GM12878 (cell line): Measurements from ENCODE around the gene FBXW7. TPM values are rescaled to one million over a fixed set of nuclear protein-coding genes. Genes with fewer than 3 reads are reported as not detected.
"Not testable (repeated sequence)": the region's sequence is repeated elsewhere in the genome, so short reads cannot be mapped to it uniquely, and the experiment has no call there.

ENCODE experiments used
- ATAC-seq: fragments of 200-7000 bp; cut with Tn5 transposase; 3 replicates; pipeline ENCODE4 v1.9.1; 2020; ENCODE audit warnings: mild to moderate bottlenecking, moderate library complexity
- BruUV-seq: library from RNA; stranded (reverse); fragments of 400-500 nt; replicated peaks from 2 replicates; lab custom pipeline; 2021; lab: Mats Ljungman, UMichigan
- CTCF ChIA-PET: fragments of 300-600 bp; sonication (Branson Sonifier 250); formaldehyde crosslinking; extraction: SDS; loops from one replicate; lab custom pipeline; 2021; ENCODE audit warnings: inconsistent platforms; lab: Yijun Ruan, JAX
- POLR2A ChIA-PET: fragments of 350-600 bp; formaldehyde crosslinking; extraction: SDS; loops from one replicate; lab custom pipeline; 2021; ENCODE audit warnings: inconsistent platforms; lab: Charles Lee
- RAD21 ChIA-PET: fragments of 300-600 bp; sonication (Branson Sonifier 250); formaldehyde crosslinking; loops from one replicate; lab custom pipeline; 2023; ENCODE audit warnings: antibody characterized with exemption; ENCODE audit not compliant: unreplicated experiment; lab: Charles Lee
- SMC1A ChIA-PET: fragments of 300-600 bp; sonication (Branson Sonifier 250); formaldehyde crosslinking; loops from one replicate; lab custom pipeline; 2023; ENCODE audit not compliant: unreplicated experiment, uncharacterized antibody; lab: Charles Lee
- DNase-seq: peaks from one replicate; pipeline ENCODE4 v3.0.0-alpha.2; 2011; ENCODE audit warnings: low read depth, low spot score
- FAIRE-seq: peaks from 3 replicates; lab custom pipeline; 2011; peaks lifted over from hg19 to GRCh38; lab: Jason Lieb, UNC
- H2AFZ ChIP-seq: 2 replicates; pipeline ENCODE4 v1.6.0; 2011; ENCODE audit warnings: low read depth, low read length, control low read depth; ENCODE audit not compliant: control insufficient read depth
- H3K27ac ChIP-seq: 2 replicates; pipeline ENCODE4 v1.5.1; 2011; ENCODE audit warnings: control low read depth; ENCODE audit not compliant: control insufficient read depth, insufficient read depth
- H3K27me3 ChIP-seq, 2 experiments: replicated peaks in 1 of 2; 2 replicates each; pipeline versions ENCODE4 v1.6.0 to v1.6.1; 2011; ENCODE audit warnings: low read length in 1 of 2; ENCODE audit not compliant: control insufficient read depth in 2 of 2, insufficient read depth in 2 of 2
- H3K36me3 ChIP-seq, 2 experiments: 2 replicates each; pipeline ENCODE4 v1.5.1; 2011; ENCODE audit warnings: low read length in 1 of 2; ENCODE audit not compliant: control insufficient read depth in 2 of 2, insufficient read depth in 2 of 2
- H3K4me1 ChIP-seq: 2 replicates; pipeline ENCODE4 v1.6.1; 2011; ENCODE audit warnings: mild to moderate bottlenecking, low read length, moderate library complexity, mixed read lengths; ENCODE audit not compliant: control insufficient read depth, insufficient read depth
- H3K4me2 ChIP-seq: 2 replicates; pipeline ENCODE4 v1.6.0; 2011; ENCODE audit warnings: control low read depth; ENCODE audit not compliant: control insufficient read depth, insufficient read depth
- H3K4me3 ChIP-seq: fragments of 200-600 bp; sonication (generic); 2 replicates; pipeline ENCODE4 v1.5.1; 2016
- H3K79me2 ChIP-seq: 2 replicates; pipeline ENCODE4 v1.6.0; 2011; ENCODE audit warnings: low read length; ENCODE audit not compliant: control insufficient read depth, insufficient read depth
- H3K9ac ChIP-seq: 2 replicates; pipeline ENCODE4 v1.8.0; 2011; ENCODE audit warnings: low read length, control low read depth, mixed read lengths; ENCODE audit not compliant: control insufficient read depth, insufficient read depth
- H3K9me3 ChIP-seq: replicated peaks from 3 replicates; pipeline ENCODE4 v1.5.1; 2011; ENCODE audit warnings: mild to moderate bottlenecking, low read length; ENCODE audit not compliant: control insufficient read depth, insufficient read depth
- H4K20me1 ChIP-seq: 2 replicates; pipeline ENCODE4 v1.6.0; 2011; ENCODE audit not compliant: control insufficient read depth, insufficient read depth
- CBFB ChIP-seq: IDR thresholded peaks from 2 replicates; pipeline ENCODE4 v1.6.1; 2016; ENCODE audit warnings: antibody characterized with exemption, low read depth
- EED ChIP-seq: sonication (generic); IDR thresholded peaks from 2 replicates; pipeline ENCODE4 v1.6.1; 2016; ENCODE audit warnings: antibody characterized with exemption, low read depth
- ELK1 ChIP-seq: IDR thresholded peaks from 2 replicates; pipeline ENCODE4 v1.6.1; 2012; ENCODE audit warnings: low read depth, low read length, improper control_type of control experiment
- ESRRA ChIP-seq: IDR thresholded peaks from 2 replicates; pipeline ENCODE4 v1.6.1; 2012; ENCODE audit warnings: mild to moderate bottlenecking, low read length, improper control_type of control experiment
- FOS ChIP-seq: IDR thresholded peaks from 3 replicates; pipeline ENCODE4 v1.6.1; 2011; ENCODE audit warnings: borderline replicate concordance; ENCODE audit not compliant: insufficient read length; ENCODE audit errors: extremely low read depth
- HCFC1 ChIP-seq: fragments of 150-350 bp; IDR thresholded peaks from 2 replicates; pipeline ENCODE4 v1.6.1; 2014; ENCODE audit warnings: low read length
- MEF2A ChIP-seq: IDR thresholded peaks from 2 replicates; pipeline ENCODE4 v1.6.1; 2011; ENCODE audit warnings: low read depth, mild to moderate bottlenecking, low read length, moderate library complexity; ENCODE audit not compliant: insufficient read depth
- NBN ChIP-seq: fragments of 450-650 bp; IDR thresholded peaks from 2 replicates; pipeline ENCODE4 v1.6.1; 2016
- NFIC ChIP-seq: IDR thresholded peaks from 2 replicates; pipeline ENCODE4 v1.6.1; 2012; ENCODE audit warnings: low read depth, mild to moderate bottlenecking, inconsistent platforms, low read length, moderate library complexity
- POLR2AphosphoS2 ChIP-seq: IDR thresholded peaks from 2 replicates; pipeline ENCODE4 v1.6.1; 2011; ENCODE audit warnings: low read depth, mild to moderate bottlenecking, low read length, improper control_type of control experiment, moderate library complexity
- TBL1XR1 ChIP-seq: IDR thresholded peaks from 2 replicates; pipeline ENCODE4 v1.6.1; 2012; ENCODE audit warnings: low read depth, low read length, improper control_type of control experiment
- ZBED1 ChIP-seq: IDR thresholded peaks from 2 replicates; pipeline ENCODE4 v1.6.1; 2016; ENCODE audit warnings: borderline replicate concordance
- ZNF384 ChIP-seq: IDR thresholded peaks from 2 replicates; pipeline ENCODE4 v1.6.1; 2012; ENCODE audit warnings: low read depth, mild to moderate bottlenecking, low read length, improper control_type of control experiment, borderline replicate concordance
- WGBS: methylation state at CpG from one replicate; pipeline ENCODE4 v1.1.6; 2016; ENCODE audit warnings: low lambda C conversion rate; ENCODE audit not compliant: insufficient replicate concordance, insufficient coverage; ENCODE audit errors: missing lambda C conversion rate; 5-methylcytosine and 5-hydroxymethylcytosine counted together
- in situ Hi-C: fragments of 300-500 bp; cut with MboI; formaldehyde crosslinking; loops from 9 replicates; pipeline ENCODE4 v1.14.3; 2018; ENCODE audit warnings: mixed read lengths
- intact Hi-C: fragments of 100-400 bp; cut with micrococcal nuclease; formaldehyde crosslinking; loops from one replicate; pipeline ENCODE4 v1.14.2; 2022; ENCODE audit not compliant: unreplicated experiment
- polyA plus RNA-seq, 11 experiments: library from polyadenylated mRNA; depleted of rRNA in 4 of 11; unstranded in 6 of 11; stranded (reverse) in 5 of 11; fragments of >200 nt; fragmentation: Nextera tagmentation in 4 of 11; fragmentation: Illumina TruSeq in 1 of 11; extraction: Ambion mirVana in 4 of 11; extraction: Trizol in 1 of 11; gene quantifications; 1 replicate in 1 of 11; 2 replicates in 10 of 11; pipeline versions ENCODE4 v1.2.1 to v1.2.3, GENCODE V29; 2011 to 2016; ENCODE audit warnings: inconsistent platforms in 2 of 11, missing spikeins in 2 of 11, low read depth in 1 of 11
- total RNA-seq, 4 experiments: library from RNA; depleted of rRNA in 3 of 4; stranded (reverse); fragments of >200 nt in 3 of 4; fragmentation: Illumina TruSeq in 1 of 4; extraction: Trizol in 1 of 4; gene quantifications; 2 replicates each; pipeline versions ENCODE4 v1.2.1 to v1.2.3, GENCODE V29; 2013 to 2021

The FBXW7 gene
- total and polyA plus RNA-seq, 10 of the 15 experiments (the other 5 are each of a cell fraction or from before 2014, with no cell fraction given): 35.8 to 118 (median 47.2) TPM

- H3K79me2 ChIP-seq: peaks cover 9% of the 10 kb centered on the region
- BruUV-seq: no TSS peak
- ATAC-seq (no peak), DNase-seq (no peak), FAIRE-seq (no peak)
- peaks cover 3% of the 10 kb centered on the region for H3K4me1 ChIP-seq
- ChIA-PET POLR2A (interaction anchor here (0.7 to 0.8 kb wide), 2 partner anchors 9 to 134 kb away, joined by 3 read pairs; partner anchors contain the start of gene FBXW7), SMC1A (interaction anchor here (0.7 to 1.2 kb wide), 3 partner anchors 9 to 96 kb away, joined by 4 to 5 read pairs (median 4); no protein-coding TSS in a partner anchor), CTCF (interaction anchor here (0.6 to 1.3 kb wide), 3 partner anchors 9 to 47 kb away, joined by 3 to 5 read pairs (median 3); no protein-coding TSS in a partner anchor), RAD21 (interaction anchor here (1.0 kb wide), 1 partner anchor 13 kb away, joined by 4 read pairs; no protein-coding TSS in a partner anchor)
- H3K4me2 ChIP-seq: no peak overlapping the region
- in situ Hi-C loops (no loop called here), intact Hi-C loops (no loop called here)
- H3K9me3 ChIP-seq: no peaks in the 10 kb centered on the region; the same call in 2 of the 3 replicates
- no peak overlapping the region for H3K9ac ChIP-seq
- H3K27ac ChIP-seq: no peak overlapping the region
- H3K36me3 ChIP-seq: no peaks in the 10 kb centered on the region
- no peaks in the 10 kb centered on the region for H4K20me1 ChIP-seq
- no peak overlapping the region for H3K4me3 ChIP-seq
- WGBS: 100% methylated on average over 2 of the region's 2 CpGs
- no peak overlapping the region for H2AFZ ChIP-seq
- H3K27me3 ChIP-seq: no peaks in the 10 kb centered on the region
- TF ChIP-seq ELK1 (no peak), HCFC1 (no peak), NBN (no peak), ZNF384 (no peak), ESRRA (no peak), TBL1XR1 (no peak), FOS (no peak), MEF2A (no peak), NFIC (no peak), CBFB (no peak), EED (no peak), ZBED1 (no peak), POLR2AphosphoS2 (no peak)
- TF ChIP-seq, all 136 proteins: peak for 0
These were observed 9.2 kb upstream of the FBXW7 start for GRCh38 chr4:152545088-152545487.

- intact Hi-C loops, H3K4me3 ChIP-seq, DNase-seq, BruUV-seq, in situ Hi-C loops, H3K4me1 ChIP-seq, H3K27ac ChIP-seq, H2AFZ ChIP-seq, H3K27me3 ChIP-seq, H4K20me1 ChIP-seq, H3K36me3 ChIP-seq, FAIRE-seq, ATAC-seq, H3K9me3 ChIP-seq, H3K4me2 ChIP-seq, H3K9ac ChIP-seq: not testable (repeated sequence)
- ChIA-PET POLR2A (interaction anchor here (0.7 kb wide), 1 partner anchor 135 kb away, joined by 3 read pairs; no protein-coding TSS in a partner anchor), RAD21 (interaction anchor here (1.0 kb wide), 1 partner anchor 13 kb away, joined by 4 read pairs; no protein-coding TSS in a partner anchor), SMC1A (interaction anchor here (1.2 to 1.3 kb wide), 3 partner anchors 8 to 132 kb away, joined by 4 to 5 read pairs (median 4); no protein-coding TSS in a partner anchor), CTCF (interaction anchor here (0.6 kb wide), 1 partner anchor 46 kb away, joined by 5 read pairs; no protein-coding TSS in a partner anchor)
- peaks cover 15% of the 10 kb centered on the region for H3K79me2 ChIP-seq
- 92% methylated on average over 8 of the region's 8 CpGs for WGBS
These were observed 8.6 kb upstream of the FBXW7 start for GRCh38 chr4:152544533-152544932.
